Measurements from ENCODE around the gene OBSCN.

- TF ChIP-seq CTCF (IDR thresholded peaks at IDR 0.05; ENCODE audit: insufficient read depth, low read depth, low read length) (no peak), EZH2 (IDR thresholded peaks at IDR 0.05; ENCODE audit: insufficient read depth, low read length) (no peak)
These were observed 155.1 kb downstream of the OBSCN start for GRCh38 chr1:228362884-228363450.
